GM12892 (cell line): ENCODE measurements around the gene NIPBL.

Source experiments
- POLR2A ChIP-seq: IDR thresholded peaks from 2 replicates; pipeline ENCODE4 v1.6.1; 2011; ENCODE audit warnings: low read depth, low read length, control low read depth
- POLR2AphosphoS5 ChIP-seq: IDR thresholded peaks from 2 replicates; pipeline ENCODE4 v1.6.1; 2011; ENCODE audit warnings: low read depth, low read length, control low read depth

DNA sequence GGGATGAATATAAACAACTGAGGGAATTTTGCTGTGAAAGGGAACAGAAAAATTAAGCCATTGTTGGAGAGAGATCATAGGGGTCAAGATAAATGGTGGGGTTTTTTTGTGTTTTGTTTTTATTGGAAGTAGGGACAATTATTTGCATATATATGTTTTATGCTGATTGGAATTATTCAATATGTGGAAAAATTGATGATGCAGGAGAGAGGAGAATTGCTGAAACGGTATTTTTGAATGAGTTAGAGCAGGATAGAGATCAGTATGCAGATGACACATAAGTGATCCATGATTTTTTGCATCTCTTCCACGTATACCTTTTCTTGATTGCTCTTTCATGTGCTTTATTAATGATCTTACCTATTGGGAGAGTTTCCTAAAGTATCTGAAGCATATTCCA is 67.5 kb downstream of the NIPBL start:
- TF ChIP-seq POLR2A (no peak), POLR2AphosphoS5 (no peak)
